HG02571 (cell line): ENCODE data around the gene HOXA2.
A peak's percentile ranks its signal among the peaks of the same experiment; 100 is the strongest.

Experiments used
- ATAC-seq: cut with Tn5 transposase; IDR thresholded peaks from one replicate; pipeline ENCODE4 v1.9.1; 2021; ENCODE audit warnings: mild to moderate bottlenecking, moderate library complexity; ENCODE audit not compliant: unreplicated experiment

The HOXA2 gene

GRCh38 chr7:27100694-27101170 lies 1.8 kb downstream of the HOXA2 start:
- ATAC-seq, result no peak

GRCh38 chr7:27099453-27100370 lies 2.8 kb downstream of the HOXA2 start:
- no peak for ATAC-seq

- ATAC-seq, result no peak
These were observed 3.7 kb downstream of the HOXA2 start for GRCh38 chr7:27098578-27099451.

- no peak for ATAC-seq
These were observed 4.6 kb downstream of the HOXA2 start for GRCh38 chr7:27097686-27098577.

GRCh38 chr7:27096768-27097514 lies 5.5 kb downstream of the HOXA2 start:
- no peak for ATAC-seq

GRCh38 chr7:27095897-27096767 lies 6.4 kb downstream of the HOXA2 start, which contains the start of gene HOXA1:
Gene HOXA1, minus strand, starts transcription at chr7:27096000. Its CDS starts 88 bp downstream, at chr7:27095912.
- ATAC-seq, result peak; percentile 78

- ATAC-seq, result no peak
These were observed 7.2 kb downstream of the HOXA2 start for GRCh38 chr7:27095050-27095896.

- no peak for ATAC-seq
These were observed 8.0 kb downstream of the HOXA2 start for GRCh38 chr7:27094304-27095049.

- ATAC-seq, result no peak
These were observed 9.1 kb downstream of the HOXA2 start for GRCh38 chr7:27093184-27093895.

GRCh38 chr7:27092819-27093110 lies 9.7 kb downstream of the HOXA2 start:
- no peak for ATAC-seq

GRCh38 chr7:27091941-27092818 lies 10.3 kb downstream of the HOXA2 start:
- no peak for ATAC-seq

- ATAC-seq, result no peak
These were observed 11.4 kb downstream of the HOXA2 start for GRCh38 chr7:27091105-27091504.

- ATAC-seq, result no peak
These were observed 14.2 kb downstream of the HOXA2 start for GRCh38 chr7:27088002-27088922.

GRCh38 chr7:27083646-27084045 lies 18.8 kb downstream of the HOXA2 start:
- no peak for ATAC-seq

- ATAC-seq, result no peak
These were observed 20.3 kb downstream of the HOXA2 start for GRCh38 chr7:27082171-27082570.
